ENCODE data around the gene OGFR.

OGFR gene

DNA sequence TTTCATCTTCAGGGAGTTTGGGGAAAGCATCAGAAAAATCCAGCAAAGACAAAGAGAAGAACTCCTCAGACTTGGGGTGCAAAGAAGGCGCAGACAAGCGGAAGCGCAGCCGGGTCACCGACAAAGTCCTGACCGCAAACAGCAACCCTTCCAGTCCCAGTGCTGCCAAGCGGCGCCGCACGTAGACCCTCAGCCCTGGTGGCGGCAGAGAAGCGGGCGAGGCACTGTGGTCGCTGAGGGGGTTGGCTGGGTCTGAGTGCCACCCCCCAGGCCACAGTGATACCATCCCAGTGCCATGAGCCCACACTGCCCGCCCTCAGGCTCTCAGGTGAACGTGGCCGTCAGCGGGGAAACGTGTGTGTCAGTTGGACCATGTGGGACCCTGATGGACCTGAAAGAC, 5.2 kb upstream of the OGFR start:
- no peaks in the 10 kb centered on the region for H3K9me3 ChIP-seq (ENCODE audit: control insufficient read depth, low read length)
- H3K4me1 ChIP-seq (ENCODE audit: control insufficient read depth, insufficient read depth, low read length, poor library complexity, severe bottlenecking) = peaks cover 15% of the 10 kb centered on the region
- no peaks in the 10 kb centered on the region for H3K27me3 ChIP-seq (replicated peaks; ENCODE audit: control insufficient read depth, insufficient read depth, low read length, poor library complexity, severe bottlenecking)
- H3K27ac ChIP-seq (ENCODE audit: insufficient read depth, low read length, poor library complexity, severe bottlenecking) = no peak overlapping the region
- DNase-seq = no peak
- peaks cover 30% of the 10 kb centered on the region for H3K36me3 ChIP-seq (ENCODE audit: control insufficient read depth, insufficient read depth, low read length)
- H3K4me3 ChIP-seq (ENCODE audit: insufficient read depth, low read depth, low read length, poor library complexity, severe bottlenecking) = no peak overlapping the region

GRCh38 chr20:62799873-62800272, 4.8 kb upstream of the OGFR start:
- Histone ChIP-seq H3K4me1 (ENCODE audit: control insufficient read depth, insufficient read depth, low read length, poor library complexity, severe bottlenecking) (peaks cover 11% of the 10 kb centered on the region), H3K27ac (ENCODE audit: insufficient read depth, low read length, poor library complexity, severe bottlenecking) (no peak overlapping the region), H3K36me3 (ENCODE audit: control insufficient read depth, insufficient read depth, low read length) (peaks cover 30% of the 10 kb centered on the region), H3K27me3 (replicated peaks; ENCODE audit: control insufficient read depth, insufficient read depth, low read length, poor library complexity, severe bottlenecking) (no peaks in the 10 kb centered on the region), H3K9me3 (ENCODE audit: control insufficient read depth, low read length) (no peaks in the 10 kb centered on the region), H3K4me3 (ENCODE audit: insufficient read depth, low read depth, low read length, poor library complexity, severe bottlenecking) (no peak overlapping the region)
- no peak for DNase-seq

GRCh38 chr20:62800314-62801259, 4.0 kb upstream of the OGFR start:
- H3K9me3 ChIP-seq (ENCODE audit: control insufficient read depth, low read length) = no peaks in the 10 kb centered on the region
- no peak for DNase-seq
- H3K27ac ChIP-seq (ENCODE audit: insufficient read depth, low read length, poor library complexity, severe bottlenecking) = no peak overlapping the region
- H3K27me3 ChIP-seq (replicated peaks; ENCODE audit: control insufficient read depth, insufficient read depth, low read length, poor library complexity, severe bottlenecking) = no peaks in the 10 kb centered on the region
- peaks cover 30% of the 10 kb centered on the region for H3K36me3 ChIP-seq (ENCODE audit: control insufficient read depth, insufficient read depth, low read length)
- no peak overlapping the region for H3K4me3 ChIP-seq (ENCODE audit: insufficient read depth, low read depth, low read length, poor library complexity, severe bottlenecking)
- H3K4me1 ChIP-seq (ENCODE audit: control insufficient read depth, insufficient read depth, low read length, poor library complexity, severe bottlenecking) = peaks cover 13% of the 10 kb centered on the region

GRCh38 chr20:62801284-62802010, 3.2 kb upstream of the OGFR start:
- Histone ChIP-seq H3K9me3 (ENCODE audit: control insufficient read depth, low read length) (no peaks in the 10 kb centered on the region), H3K27ac (ENCODE audit: insufficient read depth, low read length, poor library complexity, severe bottlenecking) (no peak overlapping the region), H3K4me1 (ENCODE audit: control insufficient read depth, insufficient read depth, low read length, poor library complexity, severe bottlenecking) (peaks cover 21% of the 10 kb centered on the region), H3K4me3 (ENCODE audit: insufficient read depth, low read depth, low read length, poor library complexity, severe bottlenecking) (no peak overlapping the region), H3K27me3 (replicated peaks; ENCODE audit: control insufficient read depth, insufficient read depth, low read length, poor library complexity, severe bottlenecking) (no peaks in the 10 kb centered on the region), H3K36me3 (ENCODE audit: control insufficient read depth, insufficient read depth, low read length) (peaks cover 30% of the 10 kb centered on the region)
- DNase-seq = no peak

- Histone ChIP-seq H3K4me3 (ENCODE audit: insufficient read depth, low read depth, low read length, poor library complexity, severe bottlenecking) (no peak overlapping the region), H3K4me1 (ENCODE audit: control insufficient read depth, insufficient read depth, low read length, poor library complexity, severe bottlenecking) (peaks cover 28% of the 10 kb centered on the region), H3K9me3 (ENCODE audit: control insufficient read depth, low read length) (no peaks in the 10 kb centered on the region), H3K27me3 (replicated peaks; ENCODE audit: control insufficient read depth, insufficient read depth, low read length, poor library complexity, severe bottlenecking) (no peaks in the 10 kb centered on the region), H3K36me3 (ENCODE audit: control insufficient read depth, insufficient read depth, low read length) (peaks cover 30% of the 10 kb centered on the region), H3K27ac (ENCODE audit: insufficient read depth, low read length, poor library complexity, severe bottlenecking) (no peak overlapping the region)
- no peak for DNase-seq
Measured at GRCh38 chr20:62802026-62802712, 2.5 kb upstream of the OGFR start.

- Histone ChIP-seq H3K4me3 (ENCODE audit: insufficient read depth, low read depth, low read length, poor library complexity, severe bottlenecking) (peak overlapping the region; percentile 81), H3K4me1 (ENCODE audit: control insufficient read depth, insufficient read depth, low read length, poor library complexity, severe bottlenecking) (peaks cover 23% of the 10 kb centered on the region), H3K9me3 (ENCODE audit: control insufficient read depth, low read length) (no peaks in the 10 kb centered on the region), H3K36me3 (ENCODE audit: control insufficient read depth, insufficient read depth, low read length) (peaks cover 33% of the 10 kb centered on the region), H3K27ac (ENCODE audit: insufficient read depth, low read length, poor library complexity, severe bottlenecking) (peak overlapping the region; percentile 73), H3K27me3 (replicated peaks; ENCODE audit: control insufficient read depth, insufficient read depth, low read length, poor library complexity, severe bottlenecking) (no peaks in the 10 kb centered on the region)
- DNase-seq = no peak
Measured at GRCh38 chr20:62804021-62804626, 511 bp upstream of the OGFR start.

DNA sequence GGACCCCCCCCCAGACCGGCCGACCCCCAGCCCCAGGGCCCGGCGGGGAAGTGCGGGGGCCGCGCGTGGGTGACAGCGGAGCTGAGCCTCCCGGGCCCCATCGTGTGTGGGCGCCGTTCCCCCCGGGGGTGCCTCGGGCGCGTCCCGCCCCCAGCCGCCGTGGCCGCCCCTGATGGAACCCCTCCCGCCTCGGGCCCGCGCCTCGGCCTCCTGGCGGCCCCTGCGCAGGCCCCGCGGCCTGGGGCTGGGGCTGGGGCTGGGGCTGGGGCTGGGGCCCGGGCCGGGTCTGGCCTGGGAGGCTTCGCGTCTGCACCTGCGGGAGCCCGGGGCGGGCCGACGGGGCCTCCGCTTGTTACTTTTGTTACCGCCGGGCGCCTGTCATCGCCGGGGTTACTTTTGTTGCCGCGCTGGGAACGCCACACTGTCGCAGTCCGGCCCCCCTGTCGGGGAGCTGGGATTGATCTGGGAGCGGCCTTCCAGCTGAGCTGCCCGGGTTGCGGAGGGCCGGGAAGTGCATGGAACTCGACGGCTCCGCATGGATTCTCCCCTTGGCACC, 598 bp downstream of the OGFR start:
- Histone ChIP-seq H3K27me3 (replicated peaks; ENCODE audit: control insufficient read depth, insufficient read depth, low read length, poor library complexity, severe bottlenecking) (no peaks in the 10 kb centered on the region), H3K36me3 (ENCODE audit: control insufficient read depth, insufficient read depth, low read length) (peaks cover 33% of the 10 kb centered on the region), H3K27ac (ENCODE audit: insufficient read depth, low read length, poor library complexity, severe bottlenecking) (peak overlapping the region; percentile 73), H3K9me3 (ENCODE audit: control insufficient read depth, low read length) (no peaks in the 10 kb centered on the region), H3K4me3 (ENCODE audit: insufficient read depth, low read depth, low read length, poor library complexity, severe bottlenecking) (peak overlapping the region; percentile 81), H3K4me1 (ENCODE audit: control insufficient read depth, insufficient read depth, low read length, poor library complexity, severe bottlenecking) (peaks cover 23% of the 10 kb centered on the region)
- no peak for DNase-seq

GRCh38 chr20:62805711-62806382, 1.2 kb downstream of the OGFR start:
- no peaks in the 10 kb centered on the region for H3K27me3 ChIP-seq (replicated peaks; ENCODE audit: control insufficient read depth, insufficient read depth, low read length, poor library complexity, severe bottlenecking)
- peaks cover 23% of the 10 kb centered on the region for H3K4me1 ChIP-seq (ENCODE audit: control insufficient read depth, insufficient read depth, low read length, poor library complexity, severe bottlenecking)
- peaks cover 33% of the 10 kb centered on the region for H3K36me3 ChIP-seq (ENCODE audit: control insufficient read depth, insufficient read depth, low read length)
- H3K27ac ChIP-seq (ENCODE audit: insufficient read depth, low read length, poor library complexity, severe bottlenecking) = peak overlapping the region; percentile 73
- no peak for DNase-seq
- H3K9me3 ChIP-seq (ENCODE audit: control insufficient read depth, low read length) = no peaks in the 10 kb centered on the region
- H3K4me3 ChIP-seq (ENCODE audit: insufficient read depth, low read depth, low read length, poor library complexity, severe bottlenecking) = peak overlapping the region; percentile 81

DNA sequence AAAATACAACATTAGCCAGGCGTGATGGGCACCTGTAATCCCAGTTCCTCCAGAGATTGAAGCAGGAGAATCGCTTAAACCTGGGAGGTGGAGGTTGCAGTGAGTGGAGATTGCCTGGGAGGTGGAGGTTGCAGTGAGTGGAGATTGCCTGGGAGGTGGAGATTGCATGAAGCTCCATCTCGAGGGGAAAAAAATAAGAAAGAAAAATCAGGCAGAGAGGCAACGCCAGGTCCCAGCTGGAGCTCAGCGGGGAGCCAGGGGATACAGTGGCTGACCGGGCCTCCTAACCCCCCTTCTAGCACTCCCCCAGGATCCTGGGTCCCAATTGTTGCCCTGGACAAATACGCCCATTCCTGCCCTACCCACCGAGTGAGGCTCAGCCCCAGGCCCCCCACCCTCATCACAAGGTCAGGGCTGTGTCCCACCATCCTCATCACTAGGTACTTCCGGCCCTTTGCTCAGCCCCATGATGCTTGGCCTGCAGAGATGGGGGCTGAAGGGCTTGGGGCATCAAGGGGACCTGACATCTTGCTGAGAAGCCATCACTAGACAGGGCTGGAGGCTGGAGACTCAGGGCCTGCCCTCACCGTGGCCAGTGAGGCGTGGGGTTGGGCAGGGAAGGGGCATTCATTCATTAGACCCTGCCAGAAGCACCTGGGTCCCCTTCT, 1.9 kb downstream of the OGFR start:
- H3K36me3 ChIP-seq (ENCODE audit: control insufficient read depth, insufficient read depth, low read length) = peaks cover 37% of the 10 kb centered on the region
- no peak overlapping the region for H3K27ac ChIP-seq (ENCODE audit: insufficient read depth, low read length, poor library complexity, severe bottlenecking)
- no peaks in the 10 kb centered on the region for H3K27me3 ChIP-seq (replicated peaks; ENCODE audit: control insufficient read depth, insufficient read depth, low read length, poor library complexity, severe bottlenecking)
- H3K4me1 ChIP-seq (ENCODE audit: control insufficient read depth, insufficient read depth, low read length, poor library complexity, severe bottlenecking) = peaks cover 23% of the 10 kb centered on the region
- H3K4me3 ChIP-seq (ENCODE audit: insufficient read depth, low read depth, low read length, poor library complexity, severe bottlenecking) = no peak overlapping the region
- no peaks in the 10 kb centered on the region for H3K9me3 ChIP-seq (ENCODE audit: control insufficient read depth, low read length)
- no peak for DNase-seq
